Lower leg skin (tissue), 4 donors: ENCODE results near the gene GRIP1. TPM values are rescaled to one million over a fixed set of nuclear protein-coding genes. Genes with fewer than 3 reads are reported as not detected.

ENCODE experiments used
- DNase-seq, 2 donors: peaks; one replicate each; pipeline ENCODE4 v3.0.0-alpha.2; 2019; ENCODE audit warnings: low spot score in 2 of 2
- H3K4me3 ChIP-seq: fragments of 200-600 bp; sonication (generic); 2 replicates; pipeline ENCODE4 v1.5.1; 2017; ENCODE audit warnings: mild to moderate bottlenecking, low read depth; ENCODE audit not compliant: poor library complexity, severe bottlenecking
- POLR2A ChIP-seq, 2 donors: fragments of 450-650 bp; IDR thresholded peaks; one replicate each; pipeline ENCODE4 v1.6.1; 2016 to 2017; ENCODE audit warnings: antibody characterized with exemption in 2 of 2, mild to moderate bottlenecking in 1 of 2, moderate library complexity in 1 of 2
- WGBS, 2 donors: methylation state at CpG; one replicate each; pipeline ENCODE4 v1.1.5; 2018; 5-methylcytosine and 5-hydroxymethylcytosine counted together
- intact Hi-C: fragments of 100-400 bp; cut with DNase I; formaldehyde crosslinking; loops from one replicate; pipeline ENCODE4 v1.15.0; 2023; ENCODE audit warnings: low total_unique reads
- total RNA-seq, 4 donors: library from RNA; depleted of rRNA; stranded (reverse); fragments of >200 nt; gene quantifications; one replicate each; pipeline ENCODE4 v1.1.0, GENCODE V29; 2016
- TF ChIP-seq, protein P1 (sequence below), 3 donors: fragments of 450-650 bp; IDR thresholded peaks; one replicate each; pipeline ENCODE4 v1.5.1; 2016; ENCODE audit warnings: antibody characterized with exemption in 3 of 3, mild to moderate bottlenecking in 3 of 3, moderate library complexity in 2 of 3

The GRIP1 gene
- total RNA-seq, 4 donors from 2014 or later: 11.5 to 25.3 (median 12.3) TPM

DNA sequence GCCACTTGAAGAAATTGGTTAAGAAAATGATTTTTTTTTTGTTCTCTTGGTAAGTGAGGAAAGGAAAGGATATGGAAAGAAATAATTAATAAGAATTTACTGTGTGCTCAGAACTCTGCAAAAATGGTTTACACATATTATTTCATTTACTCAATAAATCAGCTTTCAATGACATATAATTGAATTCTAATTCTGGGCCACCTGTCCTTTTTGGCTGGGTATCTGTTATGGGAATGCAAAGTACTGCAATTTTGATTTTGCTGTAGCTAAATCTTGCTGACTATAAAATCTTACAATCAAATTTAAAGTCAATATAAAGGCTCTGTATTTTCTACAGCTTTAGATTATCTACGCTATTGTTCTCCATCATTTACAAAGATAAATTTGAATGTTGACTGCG lies 147.1 kb downstream of the GRIP1 start:
- intact Hi-C loops: no loop called here
- TF ChIP-seq POLR2A (IDR thresholded peaks at IDR 0.05): no peak
- TF ChIP-seq, protein P1, sequence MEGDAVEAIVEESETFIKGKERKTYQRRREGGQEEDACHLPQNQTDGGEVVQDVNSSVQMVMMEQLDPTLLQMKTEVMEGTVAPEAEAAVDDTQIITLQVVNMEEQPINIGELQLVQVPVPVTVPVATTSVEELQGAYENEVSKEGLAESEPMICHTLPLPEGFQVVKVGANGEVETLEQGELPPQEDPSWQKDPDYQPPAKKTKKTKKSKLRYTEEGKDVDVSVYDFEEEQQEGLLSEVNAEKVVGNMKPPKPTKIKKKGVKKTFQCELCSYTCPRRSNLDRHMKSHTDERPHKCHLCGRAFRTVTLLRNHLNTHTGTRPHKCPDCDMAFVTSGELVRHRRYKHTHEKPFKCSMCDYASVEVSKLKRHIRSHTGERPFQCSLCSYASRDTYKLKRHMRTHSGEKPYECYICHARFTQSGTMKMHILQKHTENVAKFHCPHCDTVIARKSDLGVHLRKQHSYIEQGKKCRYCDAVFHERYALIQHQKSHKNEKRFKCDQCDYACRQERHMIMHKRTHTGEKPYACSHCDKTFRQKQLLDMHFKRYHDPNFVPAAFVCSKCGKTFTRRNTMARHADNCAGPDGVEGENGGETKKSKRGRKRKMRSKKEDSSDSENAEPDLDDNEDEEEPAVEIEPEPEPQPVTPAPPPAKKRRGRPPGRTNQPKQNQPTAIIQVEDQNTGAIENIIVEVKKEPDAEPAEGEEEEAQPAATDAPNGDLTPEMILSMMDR (IDR thresholded peaks at IDR 0.05): no peak
- no peak for DNase-seq
- H3K4me3 ChIP-seq: no peak overlapping the region
- WGBS, 2 donors: 91 to 99% methylated on average over 2 of the region's 2 CpGs

DNA sequence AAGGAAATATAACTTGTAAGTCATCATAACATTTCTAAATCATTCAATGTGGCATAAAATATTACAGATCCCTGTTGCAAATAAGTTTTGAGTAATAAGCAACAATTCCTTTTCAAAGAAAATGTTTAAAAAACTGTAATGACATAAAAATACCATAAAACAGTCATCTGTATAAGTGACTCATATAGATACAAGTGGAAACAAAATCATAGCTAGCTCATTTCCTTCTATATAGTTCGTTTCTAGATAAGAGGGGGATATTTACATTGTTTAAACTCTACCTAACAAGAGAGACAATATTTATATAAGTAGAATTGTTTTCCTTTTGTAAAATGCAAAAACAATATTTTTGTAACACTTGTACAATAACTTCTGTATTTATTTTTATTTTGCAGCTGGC lies 148.9 kb downstream of the GRIP1 start:
- intact Hi-C loops: no loop called here
- WGBS, 2 donors: 71 to 74% methylated on average over 1 of the region's 1 CpG
- TF ChIP-seq, protein P1 (IDR thresholded peaks at IDR 0.05): no peak
- no peak for TF ChIP-seq POLR2A (IDR thresholded peaks at IDR 0.05)

DNA sequence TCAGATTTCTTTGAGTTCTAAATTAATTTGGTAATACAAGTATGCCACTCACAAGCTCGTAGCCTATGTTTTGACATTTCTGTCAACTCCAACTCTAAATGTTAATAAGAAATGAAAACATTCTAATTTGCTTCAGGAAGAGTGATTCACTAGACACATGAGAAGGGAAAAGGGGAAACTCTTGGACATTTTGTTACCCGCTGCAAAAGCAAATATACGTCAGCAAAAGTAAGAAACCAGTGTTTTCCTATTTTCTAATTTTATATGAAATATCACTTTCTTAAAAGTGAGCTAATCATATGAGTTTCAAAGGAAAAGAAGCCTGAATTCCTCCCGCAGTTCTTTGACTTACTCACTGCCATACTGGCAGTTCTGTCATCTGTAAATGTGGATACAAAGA lies 162.3 kb downstream of the GRIP1 start:
- 66 to 80% methylated on average over 4 of the region's 4 CpGs for WGBS, 2 donors
- intact Hi-C loops: no loop called here
- no peak overlapping the region for H3K4me3 ChIP-seq
- TF ChIP-seq, protein P1 (IDR thresholded peaks at IDR 0.05): no peak
- TF ChIP-seq POLR2A (IDR thresholded peaks at IDR 0.05): no peak
- DNase-seq: no peak

More for the DNA sequence above, 148.9 kb downstream of the GRIP1 start:
- no peak for DNase-seq
- H3K4me3 ChIP-seq: no peak overlapping the region

DNA sequence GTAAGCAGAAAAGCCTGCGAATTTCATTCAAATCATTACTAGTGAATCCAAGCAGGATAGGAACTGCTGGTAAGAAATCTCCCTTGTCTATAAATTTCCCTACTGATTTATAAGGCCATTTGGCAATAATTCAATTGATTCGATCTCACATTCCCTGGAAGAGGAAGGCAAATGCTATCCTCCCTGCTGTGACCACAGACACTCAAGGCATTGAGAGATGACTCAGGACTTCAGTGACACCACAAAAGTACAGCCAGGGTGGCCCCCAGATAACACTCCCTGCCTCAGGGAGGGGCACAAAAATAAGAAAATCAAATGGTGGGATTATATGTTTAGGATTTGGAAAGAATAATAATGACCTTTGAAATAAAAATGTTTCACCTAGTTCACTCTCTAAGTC lies 162.7 kb downstream of the GRIP1 start:
- DNase-seq: no peak
- intact Hi-C loops: no loop called here
- 50 to 59% methylated on average over 2 of the region's 2 CpGs for WGBS, 2 donors
- no peak overlapping the region for H3K4me3 ChIP-seq
- TF ChIP-seq, protein P1 (IDR thresholded peaks at IDR 0.05): no peak
- TF ChIP-seq POLR2A (IDR thresholded peaks at IDR 0.05): no peak

DNA sequence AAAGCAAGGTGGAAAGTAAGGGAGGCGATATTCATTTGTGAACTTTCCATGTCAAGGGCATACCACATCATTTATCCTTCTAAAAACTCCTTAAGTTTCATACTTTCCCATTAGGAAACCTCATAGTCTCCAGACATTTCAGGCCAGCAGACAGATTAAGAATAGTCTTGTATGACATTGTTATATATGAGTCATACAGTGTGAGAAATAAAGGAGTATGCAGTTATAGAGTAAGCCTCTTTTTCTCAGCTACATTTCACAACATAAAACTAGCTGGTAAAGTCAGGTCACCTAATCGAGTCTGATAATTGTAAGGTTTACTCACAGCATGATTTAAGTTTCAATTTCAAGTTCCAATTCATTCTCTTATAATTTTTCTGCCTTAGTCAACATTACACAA lies 164.3 kb downstream of the GRIP1 start:
- H3K4me3 ChIP-seq: no peak overlapping the region
- WGBS, 2 donors: 48 to 64% methylated on average over 2 of the region's 2 CpGs
- intact Hi-C loops: no loop called here
- no peak for DNase-seq
- TF ChIP-seq, protein P1 (IDR thresholded peaks at IDR 0.05): no peak
- no peak for TF ChIP-seq POLR2A (IDR thresholded peaks at IDR 0.05)

DNA sequence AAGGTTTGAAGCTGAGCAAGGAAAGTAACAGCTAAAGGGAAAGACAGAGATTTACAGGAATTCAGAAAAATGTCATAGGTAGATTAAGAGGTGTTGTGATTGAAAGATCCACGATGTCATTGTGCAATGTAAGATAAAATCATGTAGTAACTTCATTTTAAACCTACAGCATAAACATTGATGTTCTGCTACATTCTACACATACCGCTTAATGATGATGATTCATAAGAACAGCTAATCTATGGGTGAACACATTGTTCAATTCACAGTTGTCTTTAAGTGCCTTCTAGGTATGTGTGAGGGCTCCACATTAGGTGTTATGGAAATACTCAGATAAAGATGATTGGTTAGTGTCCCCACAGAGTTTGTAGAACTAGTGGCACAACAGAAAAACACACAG lies 170.9 kb downstream of the GRIP1 start:
- no peak overlapping the region for H3K4me3 ChIP-seq
- TF ChIP-seq, protein P1 (IDR thresholded peaks at IDR 0.05): no peak
- no peak for TF ChIP-seq POLR2A (IDR thresholded peaks at IDR 0.05)
- WGBS, 2 donors: 61 to 77% methylated on average over 2 of the region's 2 CpGs
- no peak for DNase-seq
- intact Hi-C loops: no loop called here
